Measurements from ENCODE around the gene SRRM2.

The SRRM2 gene

GRCh38 chr16:2771496-2772402, 19.3 kb downstream of the SRRM2 start:
- H3K9me3 Mint-ChIP-seq = peaks cover 1% of the 10 kb centered on the region
- H3K4me3 Mint-ChIP-seq = no peak overlapping the region
- peak overlapping the region; percentile 97 for H3K27ac Mint-ChIP-seq
- H3K27me3 Mint-ChIP-seq (ENCODE audit: low read depth, poor library complexity) = no peaks in the 10 kb centered on the region
- H3K36me3 Mint-ChIP-seq (ENCODE audit: low read depth) = peaks cover 52% of the 10 kb centered on the region
- DNase-seq = no peak
- H3K4me1 Mint-ChIP-seq = peaks cover 53% of the 10 kb centered on the region
- no peak for TF ChIP-seq CTCF (IDR thresholded peaks at IDR 0.05)

GRCh38 chr16:2773188-2773968, 20.9 kb downstream of the SRRM2 start:
- TF ChIP-seq CTCF (IDR thresholded peaks at IDR 0.05) = no peak
- no peaks in the 10 kb centered on the region for H3K9me3 Mint-ChIP-seq
- DNase-seq = no peak
- peaks cover 51% of the 10 kb centered on the region for H3K4me1 Mint-ChIP-seq
- H3K27me3 Mint-ChIP-seq (ENCODE audit: low read depth, poor library complexity) = no peaks in the 10 kb centered on the region
- H3K36me3 Mint-ChIP-seq (ENCODE audit: low read depth) = peaks cover 40% of the 10 kb centered on the region
- H3K27ac Mint-ChIP-seq = peak overlapping the region; percentile 99
- no peak overlapping the region for H3K4me3 Mint-ChIP-seq

- Mint-ChIP-seq H3K27me3 (ENCODE audit: low read depth, poor library complexity) (no peaks in the 10 kb centered on the region), H3K9me3 (no peaks in the 10 kb centered on the region), H3K27ac (peak overlapping the region; percentile 25), H3K4me3 (no peak overlapping the region), H3K4me1 (peaks cover 50% of the 10 kb centered on the region), H3K36me3 (ENCODE audit: low read depth) (peaks cover 33% of the 10 kb centered on the region)
- DNase-seq = no peak
- no peak for TF ChIP-seq CTCF (IDR thresholded peaks at IDR 0.05)
Observed at GRCh38 chr16:2774161-2774891, 21.9 kb downstream of the SRRM2 start.

- no peak for TF ChIP-seq CTCF (IDR thresholded peaks at IDR 0.05)
- no peak for DNase-seq
- H3K4me3 Mint-ChIP-seq = peak overlapping the region; percentile 95
- H3K4me1 Mint-ChIP-seq = peaks cover 54% of the 10 kb centered on the region
- H3K27ac Mint-ChIP-seq = no peak overlapping the region
- peaks cover 26% of the 10 kb centered on the region for H3K36me3 Mint-ChIP-seq (ENCODE audit: low read depth)
- H3K27me3 Mint-ChIP-seq (ENCODE audit: low read depth, poor library complexity) = no peaks in the 10 kb centered on the region
- no peaks in the 10 kb centered on the region for H3K9me3 Mint-ChIP-seq
Observed at GRCh38 chr16:2775131-2775716, 22.8 kb downstream of the SRRM2 start.

GRCh38 chr16:2775765-2776499, 23.5 kb downstream of the SRRM2 start:
- no peaks in the 10 kb centered on the region for H3K9me3 Mint-ChIP-seq
- H3K4me3 Mint-ChIP-seq = peak overlapping the region; percentile 95
- no peak for DNase-seq
- H3K27me3 Mint-ChIP-seq (ENCODE audit: low read depth, poor library complexity) = no peaks in the 10 kb centered on the region
- peaks cover 24% of the 10 kb centered on the region for H3K36me3 Mint-ChIP-seq (ENCODE audit: low read depth)
- H3K27ac Mint-ChIP-seq = peak overlapping the region; percentile 91
- peaks cover 54% of the 10 kb centered on the region for H3K4me1 Mint-ChIP-seq
- TF ChIP-seq CTCF (IDR thresholded peaks at IDR 0.05) = no peak
